Keratinocyte (primary cell): ENCODE measurements around the gene DDX41. TPM values are rescaled to one million over a fixed set of nuclear protein-coding genes. Genes with fewer than 3 reads are reported as not detected.

Source experiments
- DNase-seq: peaks from one replicate; pipeline ENCODE4 v3.0.0-alpha.2; 2011; ENCODE audit warnings: low read depth, missing footprints, low spot score
- FAIRE-seq: peaks from 2 replicates; lab custom pipeline; 2011; peaks lifted over from hg19 to GRCh38; lab: Jason Lieb, UNC
- H2AFZ ChIP-seq: 2 replicates; pipeline ENCODE4 v1.6.0; 2012; ENCODE audit warnings: low read length, control low read depth, inconsistent platforms; ENCODE audit not compliant: control insufficient read depth
- H3K27ac ChIP-seq: 2 replicates; pipeline ENCODE4 v1.5.1; 2011; ENCODE audit warnings: low read length; ENCODE audit not compliant: control insufficient read depth, insufficient read depth
- H3K27me3 ChIP-seq: 3 replicates; pipeline ENCODE4 v1.6.0; 2011; ENCODE audit warnings: low read length; ENCODE audit not compliant: control insufficient read depth, insufficient read depth; ENCODE audit errors: extremely low read depth
- H3K36me3 ChIP-seq, 2 experiments: 2 replicates in 1 of 2; 3 replicates in 1 of 2; pipeline ENCODE4 v1.5.1; 2011; ENCODE audit warnings: low read length in 2 of 2, mild to moderate bottlenecking in 1 of 2; ENCODE audit not compliant: control insufficient read depth in 2 of 2, insufficient read depth in 2 of 2; ENCODE audit errors: extremely low read depth in 1 of 2
- H3K4me1 ChIP-seq: 3 replicates; pipeline ENCODE4 v1.5.1; 2011; ENCODE audit warnings: low read length; ENCODE audit not compliant: control insufficient read depth, insufficient read depth; ENCODE audit errors: extremely low read depth
- H3K4me2 ChIP-seq: 3 replicates; pipeline ENCODE4 v1.6.0; 2011; ENCODE audit warnings: low read depth, low read length; ENCODE audit not compliant: control insufficient read depth, insufficient read depth; ENCODE audit errors: extremely low read depth
- H3K4me3 ChIP-seq, 3 experiments: fragments of 200-600 bp in 1 of 3; sonication (generic) in 1 of 3; 2 replicates in 2 of 3; 3 replicates in 1 of 3; pipeline ENCODE4 v1.5.1; 2011 to 2016; ENCODE audit warnings: low read length in 3 of 3, mild to moderate bottlenecking in 3 of 3, control low read depth in 2 of 3, inconsistent platforms in 1 of 3, low read depth in 1 of 3, mixed read lengths in 1 of 3, mixed run types in 1 of 3, moderate library complexity in 1 of 3; ENCODE audit not compliant: control insufficient read depth in 2 of 3, insufficient read depth in 2 of 3; ENCODE audit errors: extremely low read depth in 1 of 3
- H3K79me2 ChIP-seq: 2 replicates; pipeline ENCODE4 v1.6.0; 2012; ENCODE audit warnings: low read length; ENCODE audit not compliant: control insufficient read depth, insufficient read depth
- H3K9ac ChIP-seq: 3 replicates; pipeline ENCODE4 v1.6.0; 2011; ENCODE audit warnings: low read length; ENCODE audit not compliant: control insufficient read depth, insufficient read depth; ENCODE audit errors: extremely low read depth
- H3K9me1 ChIP-seq: 3 replicates; pipeline ENCODE4 v1.6.0; 2011; ENCODE audit warnings: low read length; ENCODE audit not compliant: control insufficient read depth, insufficient read depth; ENCODE audit errors: extremely low read depth
- H3K9me3 ChIP-seq: 2 replicates; pipeline ENCODE4 v1.5.1; 2012; ENCODE audit warnings: low read depth, low read length; ENCODE audit not compliant: control insufficient read depth
- H4K20me1 ChIP-seq: 3 replicates; pipeline ENCODE4 v1.6.0; 2011; ENCODE audit warnings: low read length; ENCODE audit not compliant: control insufficient read depth, insufficient read depth; ENCODE audit errors: extremely low read depth
- EZH2 ChIP-seq: IDR thresholded peaks from one replicate; pipeline ENCODE4 v1.6.1; 2012; ENCODE audit warnings: inconsistent platforms, mild to moderate bottlenecking, low read length, moderate library complexity
- dilution Hi-C: fragments of 300-500 bp; cut with MboI; formaldehyde crosslinking; loops from one replicate; pipeline ENCODE4 v1.7.0; 2020; ENCODE audit warnings: low sequenced_read_pairs; ENCODE audit not compliant: extremely low pct_ligation_motif_present
- polyA plus RNA-seq, 5 experiments: library from polyadenylated mRNA; depleted of rRNA in 3 of 5; stranded (reverse) in 3 of 5; stranded (forward) in 1 of 5; unstranded in 1 of 5; fragments of >200 nt; gene quantifications; 1 replicate in 1 of 5; 2 replicates in 3 of 5; 3 replicates in 1 of 5; pipeline versions ENCODE4 v1.2.1 to v1.2.3, GENCODE V29; 2011 to 2012; ENCODE audit warnings: missing spikeins in 2 of 5, low read depth in 1 of 5, low replicate concordance in 1 of 5
- TF ChIP-seq, protein P1 (sequence below), 3 experiments: IDR thresholded peaks in 1 of 3; conservative IDR thresholded peaks in 1 of 3; optimal IDR thresholded peaks in 1 of 3; 2 replicates in 2 of 3; 3 replicates in 1 of 3; pipeline versions ENCODE3 to v1.5.1; 2011; ENCODE audit warnings: low read length in 3 of 3, mild to moderate bottlenecking in 3 of 3, moderate library complexity in 2 of 3, control low read depth in 1 of 3, inconsistent platforms in 1 of 3; ENCODE audit not compliant: insufficient read depth in 2 of 3; ENCODE audit errors: extremely low read depth in 1 of 3

The DDX41 gene
- polyA plus RNA-seq, 1 donor (not counting 4 experiments of a cell fraction or from before 2014, with no cell fraction given) = 71.3 TPM

DNA sequence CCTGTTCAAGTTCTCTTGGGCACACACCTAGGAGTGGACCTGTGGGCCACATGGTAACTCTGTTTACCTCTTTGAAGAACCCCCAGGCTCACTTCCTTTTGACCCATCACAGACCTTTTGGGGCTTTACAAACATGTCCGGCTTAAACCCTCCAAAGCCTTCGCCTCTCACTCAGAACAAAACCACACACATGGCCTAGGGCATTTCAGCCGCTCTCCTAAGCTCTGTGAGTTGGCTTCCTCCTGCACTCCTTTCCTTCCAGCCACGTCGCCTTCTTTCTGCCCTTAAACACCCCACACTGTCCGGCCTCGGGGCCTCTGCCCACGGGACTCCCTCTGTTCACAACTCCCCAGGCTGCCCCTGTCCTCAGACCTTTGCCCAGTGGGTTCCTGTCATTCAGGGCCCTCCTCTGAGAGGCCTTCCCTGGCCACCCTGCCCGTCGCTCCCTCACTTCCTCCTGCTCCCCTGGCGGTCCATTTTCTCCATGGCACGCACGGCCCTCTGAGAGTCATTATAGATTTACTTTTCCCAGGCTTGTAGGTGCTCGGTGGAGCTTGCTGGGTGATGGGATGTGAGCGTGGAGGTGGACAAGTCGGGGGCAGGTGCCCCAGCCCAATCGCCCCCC lies 9.1 kb downstream of the DDX41 start:
- H3K9me1 ChIP-seq = no peaks in the 10 kb centered on the region
- no peak overlapping the region for H2AFZ ChIP-seq
- DNase-seq = no peak
- no peaks in the 10 kb centered on the region for H4K20me1 ChIP-seq
- no peaks in the 10 kb centered on the region for H3K79me2 ChIP-seq
- no peak for FAIRE-seq
- no peaks in the 10 kb centered on the region for H3K27me3 ChIP-seq
- peaks cover 1% of the 10 kb centered on the region for H3K4me1 ChIP-seq
- H3K27ac ChIP-seq = no peak overlapping the region
- no peak overlapping the region for H3K9ac ChIP-seq
- peaks cover 23 to 25% of the 10 kb centered on the region in 2 experiments for H3K36me3 ChIP-seq
- H3K9me3 ChIP-seq = no peaks in the 10 kb centered on the region
- dilution Hi-C loops = no loop called here
- TF ChIP-seq EZH2 = no peak
- TF ChIP-seq, protein P1, sequence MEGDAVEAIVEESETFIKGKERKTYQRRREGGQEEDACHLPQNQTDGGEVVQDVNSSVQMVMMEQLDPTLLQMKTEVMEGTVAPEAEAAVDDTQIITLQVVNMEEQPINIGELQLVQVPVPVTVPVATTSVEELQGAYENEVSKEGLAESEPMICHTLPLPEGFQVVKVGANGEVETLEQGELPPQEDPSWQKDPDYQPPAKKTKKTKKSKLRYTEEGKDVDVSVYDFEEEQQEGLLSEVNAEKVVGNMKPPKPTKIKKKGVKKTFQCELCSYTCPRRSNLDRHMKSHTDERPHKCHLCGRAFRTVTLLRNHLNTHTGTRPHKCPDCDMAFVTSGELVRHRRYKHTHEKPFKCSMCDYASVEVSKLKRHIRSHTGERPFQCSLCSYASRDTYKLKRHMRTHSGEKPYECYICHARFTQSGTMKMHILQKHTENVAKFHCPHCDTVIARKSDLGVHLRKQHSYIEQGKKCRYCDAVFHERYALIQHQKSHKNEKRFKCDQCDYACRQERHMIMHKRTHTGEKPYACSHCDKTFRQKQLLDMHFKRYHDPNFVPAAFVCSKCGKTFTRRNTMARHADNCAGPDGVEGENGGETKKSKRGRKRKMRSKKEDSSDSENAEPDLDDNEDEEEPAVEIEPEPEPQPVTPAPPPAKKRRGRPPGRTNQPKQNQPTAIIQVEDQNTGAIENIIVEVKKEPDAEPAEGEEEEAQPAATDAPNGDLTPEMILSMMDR (optimal IDR thresholded peaks at IDR 0.05 in 1 of 3, IDR thresholded peaks at IDR 0.05 in 1 of 3, conservative IDR thresholded peaks at IDR 0.05 in 1 of 3; ENCODE audit: extremely low read depth in 1 of 3, insufficient read depth in 2 of 3, low read length in 3 of 3) = no peak
- H3K4me2 ChIP-seq = no peak overlapping the region
- no peak overlapping the region for H3K4me3 ChIP-seq

DNA sequence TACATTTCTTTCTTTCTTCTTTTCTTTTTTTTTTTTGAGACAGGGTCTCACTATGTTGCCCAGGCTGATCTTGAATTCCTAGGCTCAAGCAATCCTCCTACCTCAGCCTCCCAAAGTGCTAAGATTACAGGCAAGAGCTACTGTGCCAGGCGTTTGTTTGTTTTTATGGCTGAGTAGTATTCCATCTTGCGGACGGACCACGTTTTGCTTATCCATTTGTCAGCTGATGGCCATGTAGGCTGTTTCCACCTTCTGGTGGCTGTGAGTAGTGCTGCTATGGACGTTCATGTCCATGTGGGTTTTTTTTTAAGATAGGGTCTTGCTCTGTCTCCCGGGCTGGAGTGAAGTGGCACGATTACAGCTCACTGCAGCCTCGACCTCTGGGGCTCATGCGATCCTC lies 9.6 kb downstream of the DDX41 start:
- Histone ChIP-seq H3K4me3 (no peak overlapping the region), H4K20me1 (no peaks in the 10 kb centered on the region), H3K36me3 (peaks cover 18 to 19% of the 10 kb centered on the region in 2 experiments), H3K4me1 (peaks cover 3% of the 10 kb centered on the region), H3K9me1 (no peaks in the 10 kb centered on the region), H3K9ac (no peak overlapping the region), H3K9me3 (no peaks in the 10 kb centered on the region), H2AFZ (no peak overlapping the region), H3K27me3 (no peaks in the 10 kb centered on the region), H3K79me2 (no peaks in the 10 kb centered on the region), H3K4me2 (no peak overlapping the region), H3K27ac (no peak overlapping the region)
- TF ChIP-seq, protein P1 (optimal IDR thresholded peaks at IDR 0.05 in 1 of 3, IDR thresholded peaks at IDR 0.05 in 1 of 3, conservative IDR thresholded peaks at IDR 0.05 in 1 of 3; ENCODE audit: extremely low read depth in 1 of 3, insufficient read depth in 2 of 3, low read length in 3 of 3) = peak in 2 of 3 experiments; percentile 20 to 30
- no peak for TF ChIP-seq EZH2
- dilution Hi-C loops = no loop called here
- DNase-seq (no peak), FAIRE-seq (no peak)
